Measurements from ENCODE around the gene GPR27.

The GPR27 gene

GRCh38 chr3:71734881-71735280 lies 18.8 kb upstream of the GPR27 start:
- Histone ChIP-seq H3K9me3 (ENCODE audit: insufficient read depth, low read length) (no peaks in the 10 kb centered on the region), H3K4me2 (ENCODE audit: low read depth, low read length, poor library complexity, severe bottlenecking) (no peak overlapping the region), H3K4me3 (ENCODE audit: insufficient read depth, low read length, poor library complexity, severe bottlenecking) (no peak overlapping the region), H3K27ac (ENCODE audit: low read depth, low read length) (no peak overlapping the region), H3F3A (ENCODE audit: insufficient read depth) (no peaks in the 10 kb centered on the region), H2AFZ (ENCODE audit: low read depth, low read length, severe bottlenecking) (no peak overlapping the region), H4K20me1 (ENCODE audit: low read depth, low read length) (no peaks in the 10 kb centered on the region), H3K9me2 (replicated peaks; ENCODE audit: insufficient read depth, low read length) (no peaks in the 10 kb centered on the region), H3K79me2 (ENCODE audit: insufficient read depth, low read length) (no peaks in the 10 kb centered on the region), H3K9ac (ENCODE audit: low read length) (no peak overlapping the region), H3K27me3 (ENCODE audit: low read length) (no peaks in the 10 kb centered on the region), H3K36me3 (ENCODE audit: low read length) (no peaks in the 10 kb centered on the region)
- TF ChIP-seq CTCF (IDR thresholded peaks at IDR 0.05; ENCODE audit: insufficient read depth, low read length, poor library complexity, severe bottlenecking) (no peak), EZH2phosphoT487 (conservative IDR thresholded peaks at IDR 0.05; ENCODE audit: low read length) (no peak)

- no peak for TF ChIP-seq CTCF (IDR thresholded peaks at IDR 0.05; ENCODE audit: insufficient read depth, low read length, poor library complexity, severe bottlenecking)
- TF ChIP-seq EZH2phosphoT487 (conservative IDR thresholded peaks at IDR 0.05; ENCODE audit: low read length), result no peak
- Histone ChIP-seq H3K36me3 (ENCODE audit: low read length) (no peaks in the 10 kb centered on the region), H4K20me1 (ENCODE audit: low read depth, low read length) (no peaks in the 10 kb centered on the region), H3K79me2 (ENCODE audit: insufficient read depth, low read length) (no peaks in the 10 kb centered on the region), H3K4me3 (ENCODE audit: insufficient read depth, low read length, poor library complexity, severe bottlenecking) (no peak overlapping the region), H3K9me3 (ENCODE audit: insufficient read depth, low read length) (peaks cover 14% of the 10 kb centered on the region; the same call in 1 of the 2 replicates), H3K27ac (ENCODE audit: low read depth, low read length) (no peak overlapping the region), H2AFZ (ENCODE audit: low read depth, low read length, severe bottlenecking) (no peak overlapping the region), H3K9ac (ENCODE audit: low read length) (no peak overlapping the region), H3F3A (ENCODE audit: insufficient read depth) (no peaks in the 10 kb centered on the region), H3K4me2 (ENCODE audit: low read depth, low read length, poor library complexity, severe bottlenecking) (no peak overlapping the region), H3K27me3 (ENCODE audit: low read length) (no peaks in the 10 kb centered on the region), H3K9me2 (replicated peaks; ENCODE audit: insufficient read depth, low read length) (no peaks in the 10 kb centered on the region)
Measured at GRCh38 chr3:71742621-71743020, 11.0 kb upstream of the GPR27 start.

- Histone ChIP-seq H4K20me1 (ENCODE audit: low read depth, low read length) (no peaks in the 10 kb centered on the region), H3K36me3 (ENCODE audit: low read length) (no peaks in the 10 kb centered on the region), H3K9me2 (replicated peaks; ENCODE audit: insufficient read depth, low read length) (no peaks in the 10 kb centered on the region), H3F3A (ENCODE audit: insufficient read depth) (no peaks in the 10 kb centered on the region), H2AFZ (ENCODE audit: low read depth, low read length, severe bottlenecking) (no peak overlapping the region), H3K9me3 (ENCODE audit: insufficient read depth, low read length) (peaks cover 14% of the 10 kb centered on the region; the same call in 1 of the 2 replicates), H3K9ac (ENCODE audit: low read length) (no peak overlapping the region), H3K4me3 (ENCODE audit: insufficient read depth, low read length, poor library complexity, severe bottlenecking) (no peak overlapping the region), H3K27me3 (ENCODE audit: low read length) (no peaks in the 10 kb centered on the region), H3K27ac (ENCODE audit: low read depth, low read length) (no peak overlapping the region), H3K4me2 (ENCODE audit: low read depth, low read length, poor library complexity, severe bottlenecking) (no peak overlapping the region), H3K79me2 (ENCODE audit: insufficient read depth, low read length) (no peaks in the 10 kb centered on the region)
- TF ChIP-seq CTCF (IDR thresholded peaks at IDR 0.05; ENCODE audit: insufficient read depth, low read length, poor library complexity, severe bottlenecking) (no peak), EZH2phosphoT487 (conservative IDR thresholded peaks at IDR 0.05; ENCODE audit: low read length) (no peak)
Measured at GRCh38 chr3:71744738-71745137, 8.9 kb upstream of the GPR27 start.

Measured in SU-DHL-6 (cell line).